K562 (cell line): ENCODE data around the gene AGPAT3. TPM values are rescaled to one million over a fixed set of nuclear protein-coding genes. Genes with fewer than 3 reads are reported as not detected.

ENCODE experiments used
- ATF7 ChIP-seq: fragments of 450-650 bp; IDR thresholded peaks from 2 replicates; pipeline ENCODE4 v1.7.1; 2014; ENCODE audit warnings: mild to moderate bottlenecking, moderate library complexity
- CBFA2T3 ChIP-seq: fragments of 450-650 bp; IDR thresholded peaks from 2 replicates; pipeline ENCODE4 v1.6.1; 2017
- CTCFL ChIP-seq: IDR thresholded peaks from 2 replicates; pipeline ENCODE4 v1.6.1; 2011; ENCODE audit warnings: borderline replicate concordance, low read depth, mild to moderate bottlenecking, moderate library complexity, low read length; ENCODE audit not compliant: insufficient read depth, poor library complexity, severe bottlenecking
- GTF2A2 ChIP-seq: IDR thresholded peaks from 2 replicates; pipeline ENCODE4 v1.6.1; 2016; ENCODE audit warnings: mild to moderate bottlenecking, missing genetic modification characterization, missing compliant biosample characterization
- MAFK ChIP-seq: IDR thresholded peaks from 2 replicates; pipeline ENCODE4 v1.6.1; 2011; ENCODE audit warnings: low read length, improper control_type of control experiment
- ZC3H4 ChIP-seq: sonication (generic); formaldehyde crosslinking; IDR thresholded peaks from 2 replicates; pipeline ENCODE4 v1.9.0; 2021; ENCODE audit warnings: missing genetic modification reagents, borderline replicate concordance
- ZNF512 ChIP-seq: IDR thresholded peaks from 2 replicates; pipeline ENCODE4 v1.6.1; 2016; ENCODE audit warnings: missing genetic modification characterization, missing compliant biosample characterization
- ZNF740 ChIP-seq, 3 experiments: fragments of 200-800 bp in 1 of 3; sonication (Bioruptor generic) in 1 of 3; sonication (generic) in 1 of 3; formaldehyde crosslinking in 1 of 3; IDR thresholded peaks; 2 replicates each; pipeline versions ENCODE4 v1.6.1 to v1.8.0; 2016 to 2022; ENCODE audit warnings: mild to moderate bottlenecking in 2 of 3, missing compliant biosample characterization in 2 of 3, missing genetic modification characterization in 2 of 3, missing genetic modification reagents in 1 of 3
- ZSCAN29 ChIP-seq: fragments of 450-650 bp; IDR thresholded peaks from 2 replicates; pipeline ENCODE4 v1.6.1; 2017
- polyA plus RNA-seq, 8 experiments: library from polyadenylated mRNA; depleted of rRNA in 4 of 8; stranded (reverse) in 5 of 8; unstranded in 3 of 8; fragments of >200 nt; fragmentation: Nextera tagmentation in 2 of 8; fragmentation: Illumina TruSeq in 1 of 8; extraction: Ambion mirVana in 2 of 8; extraction: Trizol in 1 of 8; gene quantifications; 2 replicates each; pipeline versions ENCODE4 v1.2.1 to v1.2.3, GENCODE V29; 2011 to 2014; ENCODE audit warnings: inconsistent platforms in 1 of 8, missing spikeins in 1 of 8
- total RNA-seq, 7 experiments: library from RNA; depleted of rRNA in 6 of 7; stranded (reverse); fragments of >200 nt in 6 of 7; fragmentation: Illumina TruSeq in 2 of 7; extraction: Trizol in 2 of 7; gene quantifications; 2 replicates each; pipeline versions ENCODE4 v1.2.1 to v1.2.3, GENCODE V29; 2011 to 2021; ENCODE audit warnings: low replicate concordance in 1 of 7

AGPAT3 gene
- total and polyA plus RNA-seq, 9 of the 15 experiments (the other 6 are each of a cell fraction or from before 2014, with no cell fraction given): 1.5 to 88.4 (median 35.7) TPM

- TF ChIP-seq ZNF740 (CRISPR knock-in tag; IDR thresholded peaks at IDR 0.05) (no peak), ZNF740 (tag; IDR thresholded peaks at IDR 0.05) (no peak), MAFK (no peak), CBFA2T3 (peak; percentile 86), CTCFL (peak; percentile 4), ZNF512 (tag) (no peak), ATF7 (no peak), ZSCAN29 (no peak), ZC3H4 (CRISPR knock-in tag) (no peak), GTF2A2 (tag) (no peak)
Measured at GRCh38 chr21:43948740-43949498, 83.9 kb downstream of the AGPAT3 start (continued).
